Limb (tissue), 2 donors: ENCODE measurements around the gene ZBTB21.
A peak's percentile ranks its signal among the peaks of the same experiment; 100 is the strongest.

Experiments
- DNase-seq, 2 donors: peaks; one replicate each; pipeline ENCODE4 v3.0.0-alpha.2; 2016; ENCODE audit errors: extremely low spot score in 2 of 2

Gene ZBTB21

DNA sequence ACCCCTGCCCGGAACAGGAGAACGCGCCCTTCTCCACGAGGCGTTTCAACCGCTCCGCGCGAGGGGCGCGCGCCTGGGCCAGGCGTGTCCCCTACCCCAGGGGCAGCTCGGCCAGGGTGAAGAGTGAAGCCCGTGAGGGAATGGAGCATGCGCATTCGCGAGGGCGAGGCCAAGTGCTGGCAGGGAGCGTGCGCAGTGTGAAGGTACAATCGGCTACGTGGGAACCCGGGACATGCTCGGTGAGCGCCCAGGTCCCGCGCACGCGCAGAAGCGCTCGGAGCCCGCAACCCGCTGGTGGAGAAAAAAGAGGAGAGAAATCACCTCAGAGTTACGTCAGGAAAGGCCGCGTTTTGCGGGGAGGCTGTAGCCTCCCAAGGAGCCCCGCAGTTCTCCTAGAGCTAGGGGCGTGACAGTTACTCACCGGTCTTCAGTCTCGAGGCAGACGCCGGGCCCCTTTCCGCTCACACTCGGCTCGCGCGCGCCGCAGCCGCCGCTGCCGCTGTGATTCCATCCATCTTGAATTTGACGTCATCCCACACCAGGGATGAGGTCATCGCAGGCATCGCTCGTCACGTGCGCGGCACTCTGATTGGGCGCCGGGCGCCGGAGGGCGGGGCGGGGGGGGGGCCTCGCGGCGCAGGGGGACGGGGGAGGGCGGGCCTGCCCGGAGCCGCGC, at the start of gene ZBTB21:
TSS of gene ZBTB21 (minus strand) at position 530 of the 676 bp plus-strand sequence. CDS start 16,265 bp downstream, outside the sequence.
- peak; percentile 98 for DNase-seq

GRCh38 chr21:42059721-42060120, 49.6 kb upstream of the ZBTB21 start:
- no peak for DNase-seq

DNA sequence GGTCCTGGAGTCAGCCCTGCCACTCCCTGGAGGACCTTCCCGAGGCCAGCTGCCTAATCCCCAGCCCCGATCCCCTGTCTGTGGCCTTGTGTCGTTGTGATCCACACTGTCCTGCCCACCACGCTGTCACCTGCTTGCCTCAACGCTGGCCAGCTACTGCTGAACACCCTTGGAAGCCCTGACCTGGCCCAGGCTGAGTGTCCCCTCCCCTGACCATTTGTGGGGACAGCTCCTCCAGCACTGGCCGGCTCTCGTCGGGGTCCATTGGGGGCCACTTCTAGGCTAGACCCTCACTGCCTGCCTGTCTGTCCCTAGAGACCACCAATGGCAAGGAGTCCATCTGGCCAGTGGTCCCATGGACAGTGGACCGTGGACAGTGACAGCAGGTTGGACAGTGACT, 49.0 kb upstream of the ZBTB21 start:
- DNase-seq = no peak

GRCh38 chr21:42058631-42059111, 48.5 kb upstream of the ZBTB21 start:
- DNase-seq = no peak

GRCh38 chr21:42057851-42058437, 47.8 kb upstream of the ZBTB21 start:
- DNase-seq = no peak

DNA sequence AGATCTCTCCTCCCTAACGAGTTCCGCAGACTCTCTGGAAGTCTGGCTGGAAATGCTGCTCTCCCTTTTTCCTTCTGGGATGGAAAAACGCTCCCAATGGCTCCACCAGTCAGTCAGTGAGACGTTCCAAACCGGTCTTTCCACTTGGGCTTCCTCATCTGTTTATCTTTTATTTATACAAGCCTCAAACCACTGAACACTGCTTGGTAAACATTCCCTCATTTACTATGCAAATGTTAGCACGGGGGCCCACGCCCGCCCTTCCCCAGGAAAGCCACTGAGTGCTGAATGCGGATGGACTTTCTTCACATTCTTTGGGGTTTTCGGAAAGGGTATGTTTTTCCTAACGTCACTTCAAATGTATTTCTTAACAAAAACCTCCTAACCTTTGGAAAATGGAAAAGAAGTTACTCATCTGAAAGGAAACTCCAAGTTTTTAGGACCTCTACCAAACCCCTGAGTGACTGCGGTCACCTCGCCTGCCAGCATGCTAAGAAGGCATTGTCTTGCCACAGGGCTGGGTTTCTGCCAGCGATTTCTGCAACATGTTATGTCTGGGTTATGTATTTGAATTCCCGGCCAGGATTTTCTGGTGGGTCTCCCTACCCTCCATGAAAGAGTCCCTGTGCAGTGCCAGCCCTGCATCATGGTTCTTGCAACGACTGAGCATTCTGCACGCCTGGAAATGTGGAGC, 47.0 kb upstream of the ZBTB21 start:
- peak in 1 of 2 donors; percentile 24 for DNase-seq

DNA sequence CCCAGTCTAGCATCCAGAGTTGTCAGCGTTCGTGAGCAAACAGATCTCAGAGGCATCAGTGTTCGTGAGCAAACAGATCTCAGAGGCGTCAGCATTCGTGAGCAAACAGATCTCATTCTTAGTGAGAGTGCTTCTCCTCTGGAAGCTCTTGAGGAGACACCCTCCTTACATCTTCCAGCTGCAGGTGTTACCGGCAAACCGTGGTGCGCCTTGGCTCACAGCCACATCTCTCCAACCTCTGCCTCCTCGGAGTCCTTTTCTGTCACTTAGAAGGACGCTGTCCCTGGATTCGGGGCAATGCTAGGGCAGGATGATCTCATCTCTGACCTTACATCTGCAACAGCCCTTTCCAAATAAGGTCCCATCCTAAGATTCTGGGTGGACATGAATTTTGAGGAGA, 46.3 kb upstream of the ZBTB21 start:
- DNase-seq = no peak

- no peak for DNase-seq
Measured at GRCh38 chr21:42055425-42055824, 45.3 kb upstream of the ZBTB21 start.

DNA sequence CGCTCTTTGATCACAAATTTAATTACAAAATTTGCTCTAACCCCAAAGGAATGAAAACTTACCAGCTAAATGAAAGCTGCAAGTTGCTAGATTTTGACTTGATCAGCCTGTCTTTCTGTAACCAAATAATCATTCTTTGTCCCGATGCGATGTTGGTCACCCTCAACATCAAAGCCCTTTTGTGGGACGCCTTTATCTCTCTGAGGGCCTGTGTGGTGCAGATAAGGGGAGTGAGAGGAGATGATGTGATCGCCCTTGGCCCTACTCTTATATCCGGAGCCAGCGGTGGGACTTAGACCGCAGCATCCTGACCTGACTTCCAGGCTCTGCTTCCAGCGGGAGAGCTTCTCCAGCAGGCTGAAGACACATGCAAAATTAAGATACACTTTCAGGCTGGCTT, 41.6 kb upstream of the ZBTB21 start:
- no peak for DNase-seq

GRCh38 chr21:42049578-42050430, 39.6 kb upstream of the ZBTB21 start:
- DNase-seq = no peak

- no peak for DNase-seq
Measured at GRCh38 chr21:42048870-42049577, 38.9 kb upstream of the ZBTB21 start.

DNA sequence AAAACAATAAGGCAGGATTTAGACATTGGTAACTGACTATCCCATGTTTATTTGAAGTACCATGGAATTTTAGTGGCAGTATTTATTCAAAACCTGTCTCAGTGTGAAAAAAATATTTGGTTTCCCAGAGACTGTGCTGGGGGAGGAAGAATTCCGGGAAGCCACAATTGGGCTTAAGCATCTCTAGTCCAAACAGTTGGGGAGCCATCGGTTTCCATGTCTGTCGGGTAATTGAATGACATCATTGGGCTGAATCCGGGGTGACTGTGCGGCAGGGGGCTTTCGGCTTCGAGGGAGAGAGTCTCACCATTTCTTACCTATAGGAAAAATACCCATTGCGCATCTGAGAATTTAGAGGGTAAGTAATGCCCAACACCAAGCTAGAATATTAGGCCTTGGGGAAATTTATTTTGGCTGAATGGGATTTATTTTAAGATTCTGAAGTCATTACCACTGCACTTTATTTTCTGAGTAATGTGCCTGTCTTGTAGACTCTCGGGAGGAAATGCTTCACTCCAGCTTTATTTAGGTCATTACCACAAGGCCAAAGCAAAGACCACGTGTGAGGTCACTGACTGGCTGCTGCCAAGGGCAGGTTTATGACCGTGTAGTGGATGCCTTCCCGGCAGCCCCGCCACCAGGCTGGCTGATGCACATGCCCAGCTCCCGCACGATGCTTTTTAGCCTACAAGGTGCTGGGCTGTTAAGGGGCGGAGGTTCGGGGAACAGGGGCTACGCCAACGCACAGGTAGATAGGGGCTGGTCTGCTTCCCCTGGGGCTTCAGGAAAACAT, 37.9 kb upstream of the ZBTB21 start:
- DNase-seq = peak in 1 of 2 donors; percentile 20

GRCh38 chr21:42044871-42045495, 34.8 kb upstream of the ZBTB21 start:
- DNase-seq = no peak

DNA sequence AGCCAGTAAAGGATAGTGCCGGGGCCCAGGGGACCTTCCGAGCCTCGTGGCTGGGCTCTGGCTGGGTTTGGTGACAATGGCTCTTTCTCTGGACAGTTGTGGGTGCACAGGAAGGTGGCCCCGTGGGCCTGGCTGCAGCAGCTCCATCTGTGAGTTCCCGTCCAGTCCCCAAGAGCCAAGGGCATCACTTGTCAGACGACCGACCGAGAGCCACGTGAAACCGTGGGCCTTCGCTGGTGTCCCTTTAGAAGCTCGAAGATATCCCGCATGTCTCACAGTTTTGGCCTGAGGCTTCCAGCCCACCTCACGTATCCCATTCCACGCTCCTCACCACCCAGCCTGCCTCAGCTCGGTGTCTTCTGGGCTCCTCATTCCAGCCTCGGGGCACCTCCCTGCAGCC, 33.8 kb upstream of the ZBTB21 start:
- no peak for DNase-seq

GRCh38 chr21:42043201-42043895, 33.2 kb upstream of the ZBTB21 start:
- no peak for DNase-seq

GRCh38 chr21:42042651-42043050, 32.5 kb upstream of the ZBTB21 start:
- no peak for DNase-seq

DNA sequence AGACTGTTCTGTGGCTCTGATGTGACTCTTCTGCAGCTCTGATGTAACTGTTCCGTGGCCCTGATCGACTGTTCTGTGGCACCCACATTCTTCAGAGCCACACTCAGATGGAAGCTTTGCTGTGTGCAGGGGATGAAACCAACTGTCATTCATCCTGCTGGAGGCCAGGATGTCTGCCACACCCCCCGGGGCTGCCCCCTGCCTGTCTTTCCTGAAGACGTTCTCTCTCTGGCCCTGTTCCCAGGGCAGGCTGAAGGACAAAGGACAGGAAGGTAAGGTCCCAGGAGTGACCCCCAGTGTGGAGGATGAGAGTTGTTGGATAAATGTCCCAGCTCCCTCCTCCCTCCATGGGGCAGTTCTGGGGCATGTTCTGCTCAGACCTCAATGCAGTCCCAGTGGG, 31.6 kb upstream of the ZBTB21 start:
- no peak for DNase-seq

DNA sequence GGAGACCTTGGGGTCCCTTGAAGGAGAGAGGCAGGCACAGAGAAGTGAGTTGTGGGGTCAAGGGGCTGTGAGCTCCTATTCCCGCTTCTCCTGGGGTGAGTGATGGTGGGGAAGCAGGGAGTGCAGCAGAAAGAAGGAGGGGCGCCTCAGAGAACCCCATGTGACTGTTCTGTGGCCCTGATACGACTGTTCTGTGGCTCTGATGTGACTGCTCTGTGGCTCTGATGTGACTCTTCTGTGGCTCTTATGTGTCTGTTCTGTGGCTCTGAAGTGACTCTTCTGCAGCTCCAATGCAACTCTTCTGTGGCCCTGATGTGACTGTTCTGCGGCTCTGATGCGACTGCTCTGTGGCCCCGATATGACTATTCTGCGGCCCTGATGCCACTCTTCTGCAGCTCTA, 31.1 kb upstream of the ZBTB21 start:
- DNase-seq = no peak
